ENCODE measurements around the gene CCDC27.

- TF ChIP-seq ZFP30 (CRISPR knock-in tag; IDR thresholded peaks at IDR 0.05) = no peak
- TF ChIP-seq PATZ1 (CRISPR knock-in tag; IDR thresholded peaks at IDR 0.05; ENCODE audit: borderline replicate concordance) = no peak
- TF ChIP-seq, protein P1, sequence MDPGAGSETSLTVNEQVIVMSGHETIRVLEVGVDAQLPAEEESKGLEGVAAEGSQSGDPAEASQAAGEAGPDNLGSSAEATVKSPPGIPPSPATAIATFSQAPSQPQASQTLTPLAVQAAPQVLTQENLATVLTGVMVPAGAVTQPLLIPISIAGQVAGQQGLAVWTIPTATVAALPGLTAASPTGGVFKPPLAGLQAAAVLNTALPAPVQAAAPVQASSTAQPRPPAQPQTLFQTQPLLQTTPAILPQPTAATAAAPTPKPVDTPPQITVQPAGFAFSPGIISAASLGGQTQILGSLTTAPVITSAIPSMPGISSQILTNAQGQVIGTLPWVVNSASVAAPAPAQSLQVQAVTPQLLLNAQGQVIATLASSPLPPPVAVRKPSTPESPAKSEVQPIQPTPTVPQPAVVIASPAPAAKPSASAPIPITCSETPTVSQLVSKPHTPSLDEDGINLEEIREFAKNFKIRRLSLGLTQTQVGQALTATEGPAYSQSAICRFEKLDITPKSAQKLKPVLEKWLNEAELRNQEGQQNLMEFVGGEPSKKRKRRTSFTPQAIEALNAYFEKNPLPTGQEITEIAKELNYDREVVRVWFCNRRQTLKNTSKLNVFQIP (CRISPR knock-in tag; IDR thresholded peaks at IDR 0.05; ENCODE audit: borderline replicate concordance, low read depth) = no peak
- no peak for TF ChIP-seq ZC3H10 (CRISPR knock-in tag; IDR thresholded peaks at IDR 0.05)
Observed at GRCh38 chr1:3805038-3805437, 52.8 kb downstream of the CCDC27 start.

All from SK-N-SH treated with all-trans-retinoic acid at 6 μM for 48 hours (cell line).